HG02759 (cell line): ENCODE data around the gene GTF2F2.
"Not testable (repeated sequence)": the region's sequence is repeated elsewhere in the genome, so short reads cannot be mapped to it uniquely, and the experiment has no call there.

Experiments used
- ATAC-seq: cut with Tn5 transposase; IDR thresholded peaks from one replicate; pipeline ENCODE4 v1.9.1; 2021; ENCODE audit warnings: mild to moderate bottlenecking, moderate library complexity; ENCODE audit not compliant: unreplicated experiment

GTF2F2 gene

GRCh38 chr13:45244736-45245135, 124.4 kb downstream of the GTF2F2 start:
- not testable (repeated sequence) for ATAC-seq

- ATAC-seq: no peak
Measured at GRCh38 chr13:45249662-45250061, 129.4 kb downstream of the GTF2F2 start.

- ATAC-seq: no peak
Measured at GRCh38 chr13:45254396-45254795, 134.1 kb downstream of the GTF2F2 start.

GRCh38 chr13:45255247-45255987, 135.1 kb downstream of the GTF2F2 start:
- no peak for ATAC-seq

- no peak for ATAC-seq
Measured at GRCh38 chr13:45256254-45256653, 135.9 kb downstream of the GTF2F2 start.

- ATAC-seq: no peak
Measured at GRCh38 chr13:45257638-45258333, 137.5 kb downstream of the GTF2F2 start.

GRCh38 chr13:45258334-45258675, 138.0 kb downstream of the GTF2F2 start:
- ATAC-seq: no peak

- no peak for ATAC-seq
Measured at GRCh38 chr13:45267215-45267614, 146.9 kb downstream of the GTF2F2 start.

- ATAC-seq: no peak
Measured at GRCh38 chr13:45269204-45269603, 148.9 kb downstream of the GTF2F2 start.

GRCh38 chr13:45276913-45277312, 156.6 kb downstream of the GTF2F2 start:
- no peak for ATAC-seq

GRCh38 chr13:45278096-45278645, 157.9 kb downstream of the GTF2F2 start:
- ATAC-seq: no peak

GRCh38 chr13:45280011-45280410, 159.7 kb downstream of the GTF2F2 start:
- ATAC-seq: no peak

GRCh38 chr13:45280751-45281634, 160.7 kb downstream of the GTF2F2 start:
- peak; percentile 83 for ATAC-seq

GRCh38 chr13:45282994-45283393, 162.7 kb downstream of the GTF2F2 start:
- no peak for ATAC-seq

- ATAC-seq: no peak
Measured at GRCh38 chr13:45289936-45290563, 169.7 kb downstream of the GTF2F2 start.

- no peak for ATAC-seq
Measured at GRCh38 chr13:45292176-45292575, 171.9 kb downstream of the GTF2F2 start.

GRCh38 chr13:45295536-45295935, 175.2 kb downstream of the GTF2F2 start:
- ATAC-seq: no peak

GRCh38 chr13:45296259-45296658, 175.9 kb downstream of the GTF2F2 start:
- ATAC-seq: no peak

GRCh38 chr13:45297456-45298205, 177.3 kb downstream of the GTF2F2 start:
- ATAC-seq: peak; percentile 48

- no peak for ATAC-seq
Measured at GRCh38 chr13:45298206-45298505, 177.8 kb downstream of the GTF2F2 start.
